Neutrophil (primary cell): ENCODE data around the gene HSPE1.
A peak's percentile ranks its signal among the peaks of the same experiment; 100 is the strongest.

Source experiments
- H3K27ac ChIP-seq: fragments of 200-600 bp; sonication (generic); 2 replicates; pipeline ENCODE4 v1.5.1; 2016; ENCODE audit warnings: mild to moderate bottlenecking, moderate library complexity
- H3K27me3 ChIP-seq: fragments of 200-600 bp; sonication (generic); 2 replicates; pipeline ENCODE4 v1.6.0; 2016; ENCODE audit warnings: mild to moderate bottlenecking
- H3K36me3 ChIP-seq: fragments of 200-600 bp; sonication (generic); 2 replicates; pipeline ENCODE4 v1.5.1; 2017
- H3K4me1 ChIP-seq, 2 experiments: fragments of 200-600 bp in 1 of 2; sonication (generic) in 1 of 2; 1 replicate in 1 of 2; 2 replicates in 1 of 2; pipeline versions ENCODE4 v1.5.1 to v1.6.1; 2013 to 2016; ENCODE audit warnings: low read depth in 1 of 2, low read length in 1 of 2, mild to moderate bottlenecking in 1 of 2, moderate library complexity in 1 of 2; ENCODE audit not compliant: control insufficient read depth in 1 of 2, insufficient read depth in 1 of 2
- H3K4me3 ChIP-seq, 2 experiments: fragments of 200-600 bp in 1 of 2; sonication (generic) in 1 of 2; 1 replicate in 1 of 2; 2 replicates in 1 of 2; pipeline ENCODE4 v1.5.1; 2013 to 2016; ENCODE audit warnings: low read depth in 1 of 2, low read length in 1 of 2, mild to moderate bottlenecking in 1 of 2, moderate library complexity in 1 of 2
- H3K9me3 ChIP-seq: fragments of 200-600 bp; sonication (generic); 2 replicates; pipeline ENCODE4 v1.5.1; 2016
- TF ChIP-seq, protein P1 (sequence below): fragments of 200-600 bp; sonication (generic); IDR thresholded peaks from 2 replicates; pipeline ENCODE4 v1.5.1; 2016; ENCODE audit warnings: antibody characterized with exemption

The HSPE1 gene

DNA sequence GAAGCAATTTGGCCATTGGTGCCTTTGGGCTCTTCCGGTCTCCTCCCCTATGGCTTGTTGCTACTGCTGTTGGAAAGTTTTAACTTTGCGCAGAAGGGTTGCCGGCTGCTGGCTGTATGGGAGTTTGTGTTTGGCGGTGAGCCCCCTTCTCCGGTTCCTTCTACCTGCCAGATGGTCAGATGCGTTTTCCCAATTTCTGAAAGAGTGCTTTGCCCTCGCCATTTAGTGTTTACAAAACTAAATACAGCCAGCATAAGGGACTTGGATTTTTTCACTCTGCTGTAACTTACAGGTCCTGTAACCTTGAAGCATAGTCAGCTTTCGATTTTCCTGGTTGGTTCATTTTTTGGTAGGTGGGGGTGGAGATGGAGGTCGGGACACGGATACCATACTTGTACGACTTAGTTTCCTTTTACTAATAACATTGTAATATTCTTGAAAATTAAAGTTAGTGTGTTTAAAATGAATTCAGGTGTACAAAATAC is 46.2 kb upstream of the HSPE1 start:
- Histone ChIP-seq H3K27ac (peak overlapping the region; percentile 97), H3K9me3 (no peaks in the 10 kb centered on the region), H3K27me3 (no peaks in the 10 kb centered on the region), H3K4me1 (peaks cover 20 to 21% of the 10 kb centered on the region in 2 experiments), H3K4me3 (peak overlapping the region; percentile 83 to 94), H3K36me3 (no peaks in the 10 kb centered on the region)
- TF ChIP-seq, protein P1, sequence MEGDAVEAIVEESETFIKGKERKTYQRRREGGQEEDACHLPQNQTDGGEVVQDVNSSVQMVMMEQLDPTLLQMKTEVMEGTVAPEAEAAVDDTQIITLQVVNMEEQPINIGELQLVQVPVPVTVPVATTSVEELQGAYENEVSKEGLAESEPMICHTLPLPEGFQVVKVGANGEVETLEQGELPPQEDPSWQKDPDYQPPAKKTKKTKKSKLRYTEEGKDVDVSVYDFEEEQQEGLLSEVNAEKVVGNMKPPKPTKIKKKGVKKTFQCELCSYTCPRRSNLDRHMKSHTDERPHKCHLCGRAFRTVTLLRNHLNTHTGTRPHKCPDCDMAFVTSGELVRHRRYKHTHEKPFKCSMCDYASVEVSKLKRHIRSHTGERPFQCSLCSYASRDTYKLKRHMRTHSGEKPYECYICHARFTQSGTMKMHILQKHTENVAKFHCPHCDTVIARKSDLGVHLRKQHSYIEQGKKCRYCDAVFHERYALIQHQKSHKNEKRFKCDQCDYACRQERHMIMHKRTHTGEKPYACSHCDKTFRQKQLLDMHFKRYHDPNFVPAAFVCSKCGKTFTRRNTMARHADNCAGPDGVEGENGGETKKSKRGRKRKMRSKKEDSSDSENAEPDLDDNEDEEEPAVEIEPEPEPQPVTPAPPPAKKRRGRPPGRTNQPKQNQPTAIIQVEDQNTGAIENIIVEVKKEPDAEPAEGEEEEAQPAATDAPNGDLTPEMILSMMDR, result no peak

DNA sequence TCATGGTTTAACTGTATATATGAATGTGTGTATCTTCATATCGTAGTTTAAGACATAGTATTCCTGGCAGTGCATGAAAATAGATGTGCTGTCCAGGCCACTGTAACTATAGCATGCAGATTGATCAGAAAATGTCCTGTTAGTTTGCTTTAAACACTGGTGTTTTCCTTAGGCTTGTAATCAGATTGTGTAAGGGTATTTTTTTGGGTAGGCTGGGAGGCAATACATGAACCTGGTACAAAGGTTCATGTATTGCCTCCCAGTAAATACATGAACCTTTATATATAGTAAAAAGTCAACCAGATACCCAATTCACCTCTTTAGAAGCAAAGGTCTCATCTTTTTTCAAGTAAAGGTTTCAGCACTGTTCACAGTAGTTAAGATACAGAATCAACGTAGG is 45.3 kb upstream of the HSPE1 start:
- peak overlapping the region; percentile 97 for H3K27ac ChIP-seq
- TF ChIP-seq, protein P1, result no peak
- no peaks in the 10 kb centered on the region for H3K9me3 ChIP-seq
- H3K4me3 ChIP-seq, result peak overlapping the region; percentile 83 to 94
- peaks cover 7% of the 10 kb centered on the region for H3K36me3 ChIP-seq
- H3K27me3 ChIP-seq, result no peaks in the 10 kb centered on the region
- peaks cover 20 to 21% of the 10 kb centered on the region in 2 experiments for H3K4me1 ChIP-seq

DNA sequence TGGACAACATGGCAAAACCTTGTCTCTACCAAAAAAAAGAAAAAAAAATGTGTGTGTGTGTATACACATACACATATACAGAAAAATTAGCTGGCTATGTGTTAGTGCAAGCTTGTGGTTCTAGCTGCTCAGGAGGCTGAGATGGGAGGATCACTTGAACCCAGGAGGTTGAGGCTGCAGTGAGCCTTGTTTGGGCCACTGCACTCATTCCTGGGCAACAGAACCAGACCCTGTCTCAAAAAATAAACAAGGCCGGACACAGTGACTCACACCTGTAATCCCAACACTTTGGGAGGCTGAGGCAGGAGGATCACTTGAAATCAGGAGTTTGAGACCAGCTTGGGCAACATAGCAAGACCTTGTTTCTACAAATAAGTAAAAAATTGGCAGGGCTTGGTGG is 44.8 kb upstream of the HSPE1 start:
- H3K4me1 ChIP-seq, result peaks cover 20 to 21% of the 10 kb centered on the region in 2 experiments
- H3K4me3 ChIP-seq, result no peak overlapping the region
- H3K27me3 ChIP-seq, result no peaks in the 10 kb centered on the region
- H3K36me3 ChIP-seq, result peaks cover 12% of the 10 kb centered on the region
- H3K27ac ChIP-seq, result no peak overlapping the region
- H3K9me3 ChIP-seq, result no peaks in the 10 kb centered on the region
- TF ChIP-seq, protein P1, result no peak

DNA sequence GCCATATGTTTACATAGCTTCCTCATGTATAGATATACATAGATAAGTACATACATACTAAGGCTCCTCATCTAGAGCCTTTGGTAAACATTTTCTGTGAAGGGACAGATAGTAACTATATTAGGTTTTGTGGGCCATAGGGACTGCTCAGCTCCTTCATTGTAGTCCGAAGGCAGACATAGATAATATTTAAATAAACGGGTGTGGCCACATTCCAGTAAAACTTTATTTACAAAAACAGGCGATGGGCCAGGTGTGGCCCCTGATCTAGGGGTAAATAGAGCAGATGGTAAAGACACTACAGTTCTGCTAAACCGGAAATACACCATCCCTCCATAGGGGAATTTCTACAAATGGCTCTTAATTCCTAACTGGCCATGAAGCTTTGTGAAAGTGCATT is 39.5 kb upstream of the HSPE1 start:
- Histone ChIP-seq H3K27ac (no peak overlapping the region), H3K4me1 (peaks cover 0 to 4% of the 10 kb centered on the region in 2 experiments), H3K36me3 (peaks cover 57% of the 10 kb centered on the region), H3K27me3 (no peaks in the 10 kb centered on the region), H3K9me3 (no peaks in the 10 kb centered on the region), H3K4me3 (no peak overlapping the region)
- TF ChIP-seq, protein P1, result no peak

DNA sequence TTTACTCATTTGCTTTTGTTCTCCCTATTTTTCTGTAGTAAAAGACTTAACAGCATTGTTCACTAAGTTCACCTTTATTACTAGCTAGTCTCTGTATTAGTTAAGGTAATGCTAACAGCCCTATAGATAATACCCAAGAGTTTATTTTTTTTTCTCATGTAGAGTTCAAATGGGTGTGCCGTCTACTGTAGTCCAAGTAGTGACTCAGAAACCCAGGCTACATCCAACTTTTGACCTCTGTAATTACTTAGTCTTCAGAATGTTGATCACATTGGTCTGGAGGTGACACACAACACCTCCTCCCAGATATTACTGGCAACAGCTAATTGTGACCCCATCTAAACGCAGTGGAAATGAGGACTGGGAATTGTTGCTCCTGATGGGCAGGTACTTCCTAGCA is 39.1 kb upstream of the HSPE1 start:
- peaks cover 0 to 4% of the 10 kb centered on the region in 2 experiments for H3K4me1 ChIP-seq
- peaks cover 61% of the 10 kb centered on the region for H3K36me3 ChIP-seq
- H3K9me3 ChIP-seq, result no peaks in the 10 kb centered on the region
- H3K4me3 ChIP-seq, result no peak overlapping the region
- H3K27me3 ChIP-seq, result no peaks in the 10 kb centered on the region
- TF ChIP-seq, protein P1, result no peak
- no peak overlapping the region for H3K27ac ChIP-seq

DNA sequence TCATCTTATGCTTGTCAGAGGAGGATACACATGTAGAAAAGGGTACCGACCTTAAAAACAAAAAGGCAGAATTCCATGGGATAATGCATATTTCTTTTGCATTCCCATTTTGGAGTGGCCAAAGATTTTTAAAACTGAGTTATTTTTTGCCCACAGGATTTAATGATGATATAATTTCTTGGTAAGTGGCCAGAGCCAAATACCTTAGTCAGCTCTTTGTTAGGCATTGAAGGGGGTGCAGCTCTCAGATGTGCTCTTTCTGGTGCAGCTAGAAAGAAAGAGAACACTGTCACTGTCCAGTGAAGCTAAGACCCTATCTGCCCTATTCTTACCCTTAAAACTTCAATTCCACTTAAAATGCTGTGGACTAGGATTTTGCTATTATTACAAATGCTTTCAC is 36.0 kb upstream of the HSPE1 start:
- Histone ChIP-seq H3K9me3 (no peaks in the 10 kb centered on the region), H3K27ac (peak overlapping the region; percentile 23), H3K36me3 (peaks cover 84% of the 10 kb centered on the region), H3K27me3 (no peaks in the 10 kb centered on the region), H3K4me3 (no peak overlapping the region), H3K4me1 (no peaks in the 10 kb centered on the region)
- TF ChIP-seq, protein P1, result no peak
